HG03280 (cell line): ENCODE data around the gene PDK1.

Source experiments
- ATAC-seq: cut with Tn5 transposase; IDR thresholded peaks from one replicate; pipeline ENCODE4 v1.9.1; 2021; ENCODE audit warnings: mild to moderate bottlenecking, moderate library complexity; ENCODE audit not compliant: unreplicated experiment

Gene PDK1

DNA sequence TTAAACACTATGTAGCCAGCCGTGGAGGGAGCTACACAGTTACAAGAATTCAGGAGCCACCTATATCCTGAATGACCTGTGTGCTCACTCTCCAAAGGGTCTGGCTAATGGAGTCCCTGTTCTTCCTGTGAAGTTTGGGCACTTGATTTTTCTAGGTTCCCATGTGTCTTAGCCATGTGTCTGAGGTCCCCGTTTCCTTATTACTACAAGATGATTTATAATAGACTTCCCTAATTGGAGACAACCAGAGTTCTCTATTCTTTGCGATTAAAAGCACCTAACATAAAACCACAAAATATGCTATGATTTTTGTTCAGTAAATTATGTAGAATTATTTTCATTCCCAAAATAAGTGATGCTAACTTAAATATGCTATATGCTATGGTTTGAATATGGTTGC, 83.4 kb downstream of the PDK1 start:
- ATAC-seq, result no peak

DNA sequence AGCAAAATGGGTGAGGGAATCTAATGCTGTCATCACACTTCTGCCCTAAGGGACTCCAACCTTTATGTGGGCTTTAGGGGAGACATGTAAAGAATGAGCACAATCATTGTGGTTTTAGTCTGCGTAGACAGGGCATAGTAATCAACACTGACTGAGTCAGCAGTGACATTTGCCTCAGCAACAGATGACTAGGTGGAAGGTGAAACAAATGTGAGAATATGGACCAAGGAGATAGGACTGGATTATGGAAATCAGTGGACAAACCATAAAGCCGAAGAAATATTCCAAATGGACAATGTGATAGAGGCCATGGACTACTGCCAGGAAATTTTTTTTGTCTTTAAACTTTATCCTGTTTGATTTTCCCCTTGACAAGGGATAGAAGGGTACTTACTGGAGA, 83.9 kb downstream of the PDK1 start:
- ATAC-seq, result no peak

DNA sequence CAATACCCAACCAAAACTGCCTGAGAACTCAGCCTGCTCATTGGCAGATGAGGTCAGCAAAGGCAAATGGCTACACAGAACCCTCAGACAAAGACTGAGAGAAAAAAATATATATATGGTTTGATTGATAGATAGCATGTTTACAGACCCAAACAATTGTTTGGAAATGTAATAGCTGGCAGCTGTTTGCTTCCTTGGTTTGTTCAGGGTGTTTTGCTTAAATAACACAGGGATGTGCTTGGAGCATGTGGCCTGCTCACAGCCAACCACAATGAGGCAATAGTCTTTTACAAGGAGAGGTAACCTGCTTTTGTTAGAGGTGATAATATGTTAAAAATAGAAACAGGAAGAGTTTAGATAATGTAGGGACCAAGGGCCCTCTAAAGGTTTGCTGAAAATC, 84.5 kb downstream of the PDK1 start:
- ATAC-seq, result no peak

DNA sequence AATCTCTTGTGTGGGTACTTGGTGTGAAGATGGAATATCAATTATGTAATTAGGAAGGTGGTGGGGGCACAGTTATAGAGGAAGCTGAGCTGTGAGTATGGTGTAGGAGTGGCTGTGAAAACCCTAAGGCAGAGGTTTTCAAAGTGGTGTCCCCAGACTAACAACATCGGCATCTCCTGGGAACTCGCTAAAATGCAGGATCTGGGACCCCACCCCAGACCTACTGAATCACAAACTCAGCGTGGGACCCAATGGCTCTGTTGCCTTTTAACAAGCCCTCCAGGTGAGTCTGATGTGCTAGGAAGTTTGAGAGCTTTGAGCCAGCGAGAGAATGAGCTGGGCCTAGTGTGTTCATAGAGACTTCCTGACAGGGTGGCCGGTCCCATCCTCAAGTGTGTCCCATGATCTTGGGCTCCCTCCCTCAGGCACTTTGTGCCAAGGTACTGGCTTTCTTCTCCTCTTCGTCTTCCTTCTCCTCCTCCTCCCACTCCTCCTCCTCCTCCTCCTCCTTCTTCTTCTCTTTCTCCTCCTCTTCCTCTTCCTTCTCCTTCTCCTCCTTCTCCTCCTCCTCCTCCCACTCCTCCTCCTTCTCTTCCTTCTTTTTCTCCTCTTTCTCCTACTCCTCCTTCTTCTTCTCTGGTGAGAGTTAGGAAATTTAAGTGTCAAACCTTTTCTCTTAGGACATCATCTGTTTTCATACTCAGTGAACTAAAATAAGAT, 86.6 kb downstream of the PDK1 start:
- no peak for ATAC-seq

DNA sequence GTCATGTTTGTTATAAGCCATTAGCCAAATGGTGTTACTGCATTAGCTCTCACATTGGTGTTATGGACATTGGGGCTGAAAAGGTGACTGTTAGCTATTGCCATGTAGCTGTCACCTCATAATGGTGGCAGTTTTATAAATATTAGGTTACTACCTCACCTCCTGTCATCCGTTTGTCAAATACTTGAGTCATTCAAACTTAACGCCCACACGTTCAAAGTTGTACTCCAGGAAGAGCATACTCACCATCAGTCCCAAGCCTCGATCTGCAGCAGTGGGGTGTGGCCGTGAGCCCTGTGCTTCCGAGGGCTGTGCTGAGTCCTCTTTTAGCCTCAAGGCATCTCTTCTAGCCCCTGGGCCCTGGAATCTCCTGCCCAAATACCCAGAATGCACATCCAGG, 87.3 kb downstream of the PDK1 start:
- no peak for ATAC-seq

DNA sequence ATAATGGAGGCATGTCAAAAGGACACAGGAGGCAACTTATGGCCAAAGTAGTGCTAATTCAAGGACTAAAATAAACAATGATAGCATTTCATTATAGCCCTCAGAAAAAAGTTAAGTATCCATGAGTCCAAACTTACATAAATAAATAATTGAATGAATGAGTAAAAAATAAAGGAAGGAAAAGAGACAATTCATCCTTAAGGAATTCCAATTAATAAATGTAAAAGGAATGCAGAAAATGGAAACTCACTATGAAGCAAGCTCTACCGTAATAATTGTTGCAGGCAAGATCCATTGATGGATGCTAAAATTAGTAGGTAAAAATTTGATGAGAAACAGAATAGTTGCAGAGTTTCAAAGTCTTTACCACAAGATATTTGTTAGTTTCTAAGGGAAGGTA, 91.5 kb downstream of the PDK1 start:
- no peak for ATAC-seq

DNA sequence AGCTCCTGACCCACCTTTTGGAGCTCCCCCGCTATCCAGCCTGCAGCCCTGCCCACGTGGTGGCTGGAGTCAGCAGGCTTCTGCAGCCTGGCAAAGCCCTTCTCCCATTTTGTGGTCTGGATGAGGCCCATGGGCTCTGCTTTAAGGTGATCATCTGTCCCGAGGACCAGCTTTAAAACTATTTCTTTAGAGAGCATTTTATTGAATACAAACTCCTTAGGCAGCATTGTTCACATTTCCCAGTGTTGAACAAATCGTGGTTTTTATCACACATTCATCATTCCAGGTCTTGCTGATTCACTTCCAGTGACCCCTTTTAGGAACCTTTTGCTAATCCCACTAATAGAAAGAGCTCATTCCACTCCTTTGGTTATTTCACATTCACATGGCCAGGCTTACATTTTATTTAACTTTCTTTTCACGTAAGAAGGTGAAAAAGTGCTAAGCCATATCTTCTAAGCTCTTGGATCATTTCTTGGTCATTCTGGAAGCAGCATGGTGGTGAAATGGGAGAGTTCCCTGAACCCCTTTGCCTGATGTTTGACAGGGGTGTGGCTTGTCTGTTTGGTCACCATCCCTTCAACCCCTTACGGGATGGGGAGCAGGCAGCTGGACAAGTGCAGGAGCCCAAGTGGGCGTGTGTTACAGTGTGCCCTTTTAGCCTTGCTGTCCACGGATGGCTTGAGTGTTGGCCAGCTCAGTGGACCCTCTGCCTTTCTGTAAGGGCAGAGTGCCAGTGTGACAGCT, 99.4 kb downstream of the PDK1 start:
- ATAC-seq, result no peak

DNA sequence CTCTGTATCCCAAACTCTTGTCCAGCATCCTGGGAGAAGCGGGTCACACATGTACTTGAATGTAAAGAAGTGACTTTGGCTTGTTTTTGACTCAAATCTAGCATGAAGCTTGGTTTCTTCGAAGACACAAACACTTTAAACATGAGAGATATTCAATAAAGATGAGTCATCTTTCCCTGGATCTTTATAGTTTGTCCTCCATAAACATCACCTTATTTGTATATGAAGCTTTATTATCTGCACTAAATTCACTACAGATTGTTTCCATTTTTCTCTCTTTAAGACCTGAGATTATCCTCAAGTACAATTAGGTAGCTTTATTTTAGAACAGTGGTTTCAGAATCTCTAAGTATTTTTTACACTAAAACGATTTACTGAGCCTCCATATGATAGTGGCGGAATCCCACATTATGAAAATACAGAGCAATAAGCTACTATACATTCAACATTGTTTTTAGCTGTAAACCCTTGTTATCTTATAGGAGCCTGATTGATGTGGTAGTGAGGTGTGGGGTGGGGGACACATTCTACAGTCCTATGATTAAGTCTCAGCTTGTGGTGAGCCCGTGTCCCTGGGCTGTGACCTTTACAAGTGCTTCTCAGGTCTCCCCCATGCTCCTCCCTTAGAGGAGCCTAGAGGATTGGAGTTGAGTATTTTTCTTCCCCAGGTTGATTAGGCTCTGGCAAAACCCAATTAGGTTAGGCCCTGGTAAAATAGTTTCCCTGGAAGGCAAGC, 100.1 kb downstream of the PDK1 start:
- no peak for ATAC-seq
